HEK293T (cell line): ENCODE results near the gene LTA.

Source experiments
- CTCF ChIA-PET: fragments of 350-600 bp; formaldehyde crosslinking; extraction: SDS; loops from one replicate; lab custom pipeline; 2021; ENCODE audit warnings: antibody characterized with exemption, inconsistent platforms; lab: Yijun Ruan, JAX
- POLR2A ChIA-PET: fragments of 350-600 bp; formaldehyde crosslinking; extraction: SDS; loops from one replicate; lab custom pipeline; 2020; ENCODE audit warnings: antibody characterized with exemption, inconsistent platforms; lab: Yijun Ruan, JAX
- DNase-seq: peaks from one replicate; pipeline ENCODE4 v3.0.0; 2012; ENCODE audit warnings: mixed read lengths; ENCODE audit errors: extremely low spot score
- ARNT ChIP-seq: fragments of 450-650 bp; IDR thresholded peaks from 2 replicates; pipeline ENCODE4 v1.6.1; 2017; ENCODE audit warnings: mild to moderate bottlenecking
- BHLHE40 ChIP-seq: fragments of 450-650 bp; IDR thresholded peaks from 2 replicates; pipeline ENCODE4 v1.6.1; 2016; ENCODE audit warnings: mild to moderate bottlenecking, moderate library complexity, borderline replicate concordance
- CTBP1 ChIP-seq: fragments of 450-650 bp; IDR thresholded peaks from 2 replicates; pipeline ENCODE4 v1.6.1; 2016; ENCODE audit warnings: borderline replicate concordance
- ELF4 ChIP-seq: fragments of 450-650 bp; IDR thresholded peaks from 2 replicates; pipeline ENCODE4 v1.6.1; 2017; ENCODE audit warnings: antibody characterized with exemption
- FOXA1 ChIP-seq: fragments of 450-650 bp; IDR thresholded peaks from 2 replicates; pipeline ENCODE4 v1.6.1; 2016; ENCODE audit warnings: mild to moderate bottlenecking
- FOXK2 ChIP-seq: fragments of 450-650 bp; IDR thresholded peaks from 2 replicates; pipeline ENCODE4 v1.6.1; 2016; ENCODE audit warnings: mild to moderate bottlenecking
- FOXM1 ChIP-seq: fragments of 450-650 bp; IDR thresholded peaks from 2 replicates; pipeline ENCODE4 v1.6.1; 2017; ENCODE audit warnings: mild to moderate bottlenecking, borderline replicate concordance
- HDGF ChIP-seq: fragments of 450-650 bp; IDR thresholded peaks from 2 replicates; pipeline ENCODE4 v1.6.1; 2017; ENCODE audit warnings: antibody characterized with exemption, borderline replicate concordance
- L3MBTL2 ChIP-seq: fragments of 450-650 bp; conservative IDR thresholded peaks from 2 replicates; pipeline ENCODE4 v1.6.1; 2016; ENCODE audit warnings: mild to moderate bottlenecking
- LEF1 ChIP-seq: fragments of 450-650 bp; IDR thresholded peaks from 2 replicates; pipeline ENCODE4 v1.6.1; 2017; ENCODE audit warnings: mild to moderate bottlenecking, borderline replicate concordance
- NFRKB ChIP-seq: fragments of 450-650 bp; IDR thresholded peaks from 2 replicates; pipeline ENCODE4 v1.6.1; 2016; ENCODE audit warnings: mild to moderate bottlenecking, moderate library complexity
- SP1 ChIP-seq: fragments of 450-650 bp; IDR thresholded peaks from 2 replicates; pipeline ENCODE4 v1.6.1; 2017
- SUZ12 ChIP-seq: fragments of 450-650 bp; IDR thresholded peaks from 2 replicates; pipeline ENCODE4 v1.6.1; 2016; ENCODE audit warnings: mild to moderate bottlenecking
- TARDBP ChIP-seq: fragments of 450-650 bp; IDR thresholded peaks from 2 replicates; pipeline ENCODE4 v1.6.1; 2016
- ZNF384 ChIP-seq: fragments of 450-650 bp; IDR thresholded peaks from 2 replicates; pipeline ENCODE4 v1.6.1; 2016
- TF ChIP-seq, protein P1 (sequence below): fragments of 450-650 bp; IDR thresholded peaks from 2 replicates; pipeline ENCODE4 v1.6.1; 2016

The LTA gene

GRCh38 chr6:31557443-31558317 is 14.4 kb upstream of the LTA start:
- no peak for DNase-seq
- ChIA-PET CTCF (no interaction called here), POLR2A (no interaction called here)
- TF ChIP-seq NFRKB = no peak
- TF ChIP-seq, protein P1, sequence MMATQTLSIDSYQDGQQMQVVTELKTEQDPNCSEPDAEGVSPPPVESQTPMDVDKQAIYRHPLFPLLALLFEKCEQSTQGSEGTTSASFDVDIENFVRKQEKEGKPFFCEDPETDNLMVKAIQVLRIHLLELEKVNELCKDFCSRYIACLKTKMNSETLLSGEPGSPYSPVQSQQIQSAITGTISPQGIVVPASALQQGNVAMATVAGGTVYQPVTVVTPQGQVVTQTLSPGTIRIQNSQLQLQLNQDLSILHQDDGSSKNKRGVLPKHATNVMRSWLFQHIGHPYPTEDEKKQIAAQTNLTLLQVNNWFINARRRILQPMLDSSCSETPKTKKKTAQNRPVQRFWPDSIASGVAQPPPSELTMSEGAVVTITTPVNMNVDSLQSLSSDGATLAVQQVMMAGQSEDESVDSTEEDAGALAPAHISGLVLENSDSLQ = no peak
- TF ChIP-seq HDGF = no peak
- TF ChIP-seq ARNT = no peak
- TF ChIP-seq BHLHE40 = no peak
- TF ChIP-seq TARDBP = no peak
- TF ChIP-seq L3MBTL2 = no peak

- POLR2A ChIA-PET = no interaction called here
- DNase-seq = no peak
- CTCF ChIA-PET = no interaction called here
- TF ChIP-seq FOXM1 (no peak), FOXK2 (no peak), ELF4 (no peak), CTBP1 (no peak), NFRKB (no peak), SUZ12 (no peak), SP1 (no peak), FOXA1 (no peak), ZNF384 (no peak), TARDBP (no peak), HDGF (no peak), L3MBTL2 (no peak), LEF1 (no peak), BHLHE40 (no peak), ARNT (no peak)
- TF ChIP-seq, protein P1 = no peak
Observed at GRCh38 chr6:31558318-31558625, 13.8 kb upstream of the LTA start.

GRCh38 chr6:31558631-31559500 is 13.2 kb upstream of the LTA start:
- ChIA-PET CTCF (no interaction called here), POLR2A (interaction anchor here (1.2 kb wide), 1 partner anchor 11 kb away, joined by 5 read pairs; the partner anchor contains the start of gene NFKBIL1)
- no peak for DNase-seq
- TF ChIP-seq FOXA1 = no peak
- TF ChIP-seq, protein P1 = no peak
- TF ChIP-seq SP1 = no peak
- no peak for TF ChIP-seq ELF4
- TF ChIP-seq SUZ12 = no peak
- TF ChIP-seq NFRKB = no peak
- TF ChIP-seq ZNF384 = no peak
- TF ChIP-seq LEF1 = no peak
- TF ChIP-seq FOXM1 = no peak
- no peak for TF ChIP-seq BHLHE40
- TF ChIP-seq L3MBTL2 = no peak

DNA sequence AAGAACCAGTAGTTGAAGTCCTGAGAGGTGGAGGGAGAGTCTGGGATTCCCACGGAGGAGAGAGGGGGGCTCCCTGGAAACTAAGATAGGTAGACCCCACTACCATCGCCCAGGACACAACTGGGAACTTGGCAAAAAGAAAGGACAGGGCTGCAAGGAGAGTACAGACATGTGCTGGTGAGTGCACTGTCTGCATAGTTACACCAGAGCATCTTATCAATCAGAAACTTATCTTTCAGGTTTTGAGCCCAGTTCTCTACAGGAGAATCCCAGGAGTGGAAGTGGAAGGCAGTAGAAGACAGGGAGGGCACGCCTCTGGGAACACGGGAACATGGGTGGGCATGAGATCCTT is 12.5 kb upstream of the LTA start:
- ChIA-PET CTCF (no interaction called here), POLR2A (interaction anchor here (1.2 kb wide), 1 partner anchor 12 kb away, joined by 5 read pairs; the partner anchor contains the start of gene NFKBIL1)
- no peak for DNase-seq
- no peak for TF ChIP-seq ARNT
- TF ChIP-seq ZNF384 = no peak
- no peak for TF ChIP-seq LEF1
- no peak for TF ChIP-seq FOXA1
- no peak for TF ChIP-seq NFRKB
- no peak for TF ChIP-seq HDGF
- no peak for TF ChIP-seq L3MBTL2
- TF ChIP-seq SUZ12 = no peak
- no peak for TF ChIP-seq TARDBP
- no peak for TF ChIP-seq ELF4
- no peak for TF ChIP-seq FOXK2
- TF ChIP-seq FOXM1 = no peak
- TF ChIP-seq, protein P1 = no peak
- no peak for TF ChIP-seq SP1
- no peak for TF ChIP-seq CTBP1
- TF ChIP-seq BHLHE40 = no peak
